ENCODE results near the gene NOLC1.

NOLC1 gene

DNA sequence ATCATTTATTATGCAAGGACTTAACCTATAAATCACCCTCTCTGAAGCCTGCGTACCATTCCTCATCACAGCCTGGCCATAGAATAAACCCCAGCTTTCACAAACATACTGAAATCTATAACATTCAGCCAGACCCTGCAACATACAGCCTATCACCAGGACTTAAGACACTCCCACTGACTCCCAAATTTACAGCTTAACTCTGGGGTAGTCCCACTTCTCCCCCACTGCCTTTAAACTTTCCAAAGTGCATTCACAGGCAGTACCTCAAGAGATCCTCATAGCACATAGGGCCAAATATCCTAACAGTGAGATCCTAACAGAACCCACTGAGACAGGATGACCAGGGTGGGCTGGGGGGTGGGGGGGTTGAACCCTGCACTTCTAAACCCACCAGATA lies 35.5 kb upstream of the NOLC1 start:
- TF ChIP-seq, protein P1, sequence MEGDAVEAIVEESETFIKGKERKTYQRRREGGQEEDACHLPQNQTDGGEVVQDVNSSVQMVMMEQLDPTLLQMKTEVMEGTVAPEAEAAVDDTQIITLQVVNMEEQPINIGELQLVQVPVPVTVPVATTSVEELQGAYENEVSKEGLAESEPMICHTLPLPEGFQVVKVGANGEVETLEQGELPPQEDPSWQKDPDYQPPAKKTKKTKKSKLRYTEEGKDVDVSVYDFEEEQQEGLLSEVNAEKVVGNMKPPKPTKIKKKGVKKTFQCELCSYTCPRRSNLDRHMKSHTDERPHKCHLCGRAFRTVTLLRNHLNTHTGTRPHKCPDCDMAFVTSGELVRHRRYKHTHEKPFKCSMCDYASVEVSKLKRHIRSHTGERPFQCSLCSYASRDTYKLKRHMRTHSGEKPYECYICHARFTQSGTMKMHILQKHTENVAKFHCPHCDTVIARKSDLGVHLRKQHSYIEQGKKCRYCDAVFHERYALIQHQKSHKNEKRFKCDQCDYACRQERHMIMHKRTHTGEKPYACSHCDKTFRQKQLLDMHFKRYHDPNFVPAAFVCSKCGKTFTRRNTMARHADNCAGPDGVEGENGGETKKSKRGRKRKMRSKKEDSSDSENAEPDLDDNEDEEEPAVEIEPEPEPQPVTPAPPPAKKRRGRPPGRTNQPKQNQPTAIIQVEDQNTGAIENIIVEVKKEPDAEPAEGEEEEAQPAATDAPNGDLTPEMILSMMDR (IDR thresholded peaks at IDR 0.05; ENCODE audit: control extremely low read depth, extremely low read depth, low read depth, missing control alignments): no peak
- DNase-seq (ENCODE audit: extremely low spot score): no peak
- ChIA-PET POLR2A (no interaction called here), CTCF (interaction anchor here (1.3 to 3.8 kb wide), 2 partner anchors 15 to 43 kb away, joined by 6 to 21 read pairs; partner anchors contain the start of gene PPRC1)

DNA sequence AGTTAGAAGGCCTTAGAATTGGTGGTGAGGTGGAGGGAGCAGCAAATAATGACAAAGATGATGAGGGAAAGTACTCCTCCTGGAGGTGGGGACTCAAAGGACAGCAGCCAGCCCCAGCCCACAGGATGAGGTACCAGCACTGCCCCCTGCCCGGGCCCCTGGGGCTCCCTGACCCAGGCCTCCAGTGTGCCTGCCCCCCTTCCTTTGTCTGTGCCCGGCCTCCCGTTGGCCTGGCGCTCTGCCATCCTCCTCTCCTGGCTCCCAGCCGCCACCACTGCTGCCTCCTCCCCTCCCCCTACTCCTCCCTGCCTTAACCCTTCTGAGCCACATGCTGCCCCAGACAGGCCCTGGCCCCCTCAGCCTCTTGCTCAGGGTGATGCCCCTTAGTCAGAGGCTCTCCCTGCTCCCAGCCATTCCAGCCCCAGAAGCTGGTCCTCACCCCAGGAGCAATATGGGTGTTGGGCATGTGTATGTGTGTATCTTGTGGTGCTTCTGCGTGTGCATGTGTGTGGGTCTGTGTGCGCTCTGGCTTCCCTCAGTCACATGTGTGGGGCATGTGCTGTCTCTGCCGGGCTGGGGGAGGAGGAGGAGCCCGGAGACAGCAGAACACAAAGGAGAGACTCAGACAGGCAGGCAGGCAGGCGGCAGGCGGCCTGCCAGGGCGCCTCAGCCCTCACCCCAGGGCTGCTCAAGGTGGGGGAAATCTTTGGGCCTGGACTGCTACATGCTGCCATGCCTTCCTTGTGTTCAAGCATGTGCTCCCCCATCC lies 34.6 kb upstream of the NOLC1 start:
- CTCF ChIA-PET: interaction anchor here (1.3 to 3.8 kb wide), 6 partner anchors 8 to 45 kb away, joined by 3 to 21 read pairs (median 6); partner anchors contain the start of gene PPRC1
- peak; percentile 45 for DNase-seq (ENCODE audit: extremely low spot score)
- TF ChIP-seq, protein P1 (IDR thresholded peaks at IDR 0.05; ENCODE audit: control extremely low read depth, extremely low read depth, low read depth, missing control alignments): peak; percentile 25
- POLR2A ChIA-PET: no interaction called here

DNA sequence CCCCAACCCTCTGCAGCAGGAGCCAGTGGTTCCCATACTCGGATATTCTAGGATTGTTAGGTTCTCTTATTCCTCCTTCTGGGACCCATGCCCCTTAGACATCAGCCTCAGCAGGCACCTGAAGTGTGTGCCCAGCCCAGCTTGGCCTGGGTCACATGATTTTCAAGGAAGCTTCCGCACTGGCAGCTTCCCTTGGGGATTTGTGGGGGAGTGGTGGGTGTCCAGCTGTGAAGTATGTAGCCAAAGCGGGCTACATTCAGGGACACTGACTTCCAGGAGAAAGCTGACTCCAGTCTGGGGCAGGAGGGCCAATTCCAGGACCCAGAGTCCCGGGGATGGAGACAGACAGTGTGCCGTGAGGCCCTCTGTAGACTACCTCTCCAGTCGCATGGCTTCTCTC lies 33.3 kb upstream of the NOLC1 start:
- POLR2A ChIA-PET: interaction anchor here (0.6 kb wide), 1 partner anchor 144 kb away, joined by 6 read pairs; no protein-coding TSS in a partner anchor
- DNase-seq (ENCODE audit: extremely low spot score): no peak
- CTCF ChIA-PET: interaction anchor here (0.9 to 3.8 kb wide), 9 partner anchors 10 to 301 kb away, joined by 3 to 21 read pairs (median 4); partner anchors contain the start of genes OGA and PPRC1
- TF ChIP-seq, protein P1 (IDR thresholded peaks at IDR 0.05; ENCODE audit: control extremely low read depth, extremely low read depth, low read depth, missing control alignments): no peak

DNA sequence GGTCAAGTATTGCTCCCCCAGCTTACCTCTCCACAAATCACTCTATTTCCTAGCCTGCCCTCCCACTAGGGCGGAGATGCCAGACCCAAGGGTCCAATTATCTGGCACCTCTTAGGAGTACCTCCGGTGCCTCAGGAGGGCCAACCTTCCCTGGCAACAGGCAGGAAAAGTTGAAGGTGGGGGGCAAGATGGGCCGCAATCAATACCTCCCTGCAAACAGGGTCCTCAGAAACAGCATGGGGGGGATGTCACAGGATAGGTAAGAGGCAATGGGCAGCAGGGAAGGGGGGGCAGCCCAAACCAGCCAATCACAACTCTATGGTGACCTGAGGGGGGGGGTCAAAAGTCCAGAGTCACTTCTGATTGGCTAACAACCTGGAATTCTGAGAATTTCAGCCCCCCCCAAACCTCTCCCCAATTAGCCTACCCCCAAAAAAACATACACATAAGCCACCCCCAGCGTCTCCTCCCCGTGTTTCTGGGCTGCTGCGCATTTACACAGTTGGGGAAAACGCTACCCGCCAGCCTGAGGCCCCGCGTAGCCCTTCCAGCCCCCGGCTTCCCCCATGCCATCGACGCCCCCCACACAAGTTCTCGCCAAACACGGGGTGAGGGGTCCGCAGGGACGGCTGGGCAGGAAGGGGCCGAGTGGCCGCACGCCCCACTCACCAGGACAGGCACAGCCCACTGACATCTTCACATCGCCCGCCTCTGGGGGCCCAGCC lies 32.6 kb upstream of the NOLC1 start:
- POLR2A ChIA-PET: no interaction called here
- peak; percentile 82 for DNase-seq (ENCODE audit: extremely low spot score)
- TF ChIP-seq, protein P1 (IDR thresholded peaks at IDR 0.05; ENCODE audit: control extremely low read depth, extremely low read depth, low read depth, missing control alignments): no peak
- CTCF ChIA-PET: interaction anchor here (0.9 to 3.8 kb wide), 8 partner anchors 10 to 301 kb away, joined by 3 to 21 read pairs (median 4); partner anchors contain the start of genes OGA and PPRC1

DNA sequence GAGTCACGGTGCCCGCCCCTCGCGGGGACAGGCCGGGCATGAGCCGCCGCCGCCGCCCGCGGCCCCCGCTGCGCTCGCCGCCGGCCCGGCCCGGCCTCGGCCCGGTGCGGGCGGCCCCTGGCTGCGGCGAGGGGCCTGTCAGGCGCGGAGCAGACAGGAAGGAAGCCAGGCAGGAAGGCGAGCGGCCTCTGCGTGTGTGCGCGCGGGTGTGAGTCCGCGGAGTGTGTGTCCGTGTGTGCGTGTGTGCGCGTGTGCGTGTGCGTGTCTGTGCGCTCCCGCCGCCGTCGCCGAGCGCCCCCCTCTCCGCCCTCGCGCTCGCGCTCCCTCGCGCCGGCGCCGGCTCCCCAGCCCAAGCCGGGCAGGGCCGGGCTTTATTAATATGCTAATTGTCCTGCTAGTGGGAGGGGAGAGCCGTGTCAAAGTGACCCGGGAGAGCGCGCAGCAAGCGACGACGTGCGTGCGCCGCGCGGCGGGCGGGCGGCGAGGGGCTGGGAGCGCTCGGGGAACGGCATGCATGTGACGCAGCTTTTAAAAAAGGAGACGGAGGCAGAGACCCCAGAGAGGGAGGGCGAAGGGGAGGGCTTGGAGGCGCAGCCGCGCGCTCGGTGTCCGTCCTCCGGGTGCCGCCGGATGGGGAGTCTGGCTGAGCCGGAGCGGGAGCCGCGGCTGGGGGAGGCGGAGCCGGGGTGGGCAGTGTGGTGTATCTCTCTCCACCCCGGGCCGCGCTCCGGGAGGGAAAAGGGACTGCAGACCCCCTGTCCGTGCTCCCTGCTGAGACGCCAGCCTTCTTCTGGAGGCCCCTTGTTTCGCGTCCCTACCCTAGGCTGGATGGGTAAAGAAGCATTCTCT lies 31.8 kb upstream of the NOLC1 start, which contains the start of gene LDB1:
Gene LDB1 (minus strand): TSS at position 227 of the 849 bp plus-strand sequence. CDS start 258 bp downstream, outside the sequence.
- DNase-seq (ENCODE audit: extremely low spot score): peak; percentile 87
- TF ChIP-seq, protein P1 (IDR thresholded peaks at IDR 0.05; ENCODE audit: control extremely low read depth, extremely low read depth, low read depth, missing control alignments): no peak
- ChIA-PET CTCF (interaction anchor here (3.9 kb wide), 1 partner anchor 11 kb away, joined by 33 read pairs; the partner anchor contains the start of gene PPRC1), POLR2A (no interaction called here)

Data from GM10248 (cell line).